ENCODE results near the gene ACADVL. TPM values are rescaled to one million over a fixed set of nuclear protein-coding genes. Genes with fewer than 3 reads are reported as not detected.
A peak's percentile ranks its signal among the peaks of the same experiment; 100 is the strongest.

ACADVL gene
- total RNA-seq, 1 experiment from 2014 or later = 283 TPM

GRCh38 chr17:7177954-7178477 lies 41.7 kb upstream of the ACADVL start:
- H3K79me2 ChIP-seq (ENCODE audit: insufficient read depth, low read length) = no peaks in the 10 kb centered on the region
- no peak overlapping the region for H2AK5ac ChIP-seq (ENCODE audit: insufficient read length, low read length)
- no peak overlapping the region for H3K56ac ChIP-seq (ENCODE audit: insufficient read length, low read depth, low read length)
- H3K27ac ChIP-seq (ENCODE audit: insufficient read length, low read depth, low read length) = no peak overlapping the region
- no peak overlapping the region for H2BK5ac ChIP-seq (ENCODE audit: insufficient read length, low read length)
- H3K23ac ChIP-seq (ENCODE audit: insufficient read length, low read depth, low read length) = no peak overlapping the region
- no peak overlapping the region for H4K5ac ChIP-seq (ENCODE audit: insufficient read length, low read depth, low read length)
- no peak for TF ChIP-seq CTCF (conservative IDR thresholded peaks at IDR 0.05)
- H3K18ac ChIP-seq (ENCODE audit: insufficient read length, low read depth, low read length) = peak overlapping the region; percentile 13
- no peaks in the 10 kb centered on the region for H4K20me1 ChIP-seq (ENCODE audit: control insufficient read depth, insufficient read depth, insufficient read length)
- peaks cover 16% of the 10 kb centered on the region for H3K23me2 ChIP-seq (ENCODE audit: insufficient read length, low read depth, low read length, poor library complexity, severe bottlenecking)
- no CpG with 5 or more reads among the region's 18 CpGs for WGBS (ENCODE audit: extremely low coverage, insufficient read length, low lambda C conversion rate)
- H3T11ph ChIP-seq (ENCODE audit: low read length) = no peak overlapping the region
- Mint-ChIP-seq H3K36me3 (ENCODE audit: insufficient read depth in 1 of 3, low read depth in 3 of 3) (no peaks in the 10 kb centered on the region), H3K4me3 (no peak overlapping the region), H3K9me3 (no peaks in the 10 kb centered on the region), H3K27ac (peak overlapping the region in 1 of 3 experiments; percentile 85; a peak in 2 of 7 replicates), H3K27me3 (ENCODE audit: low read depth) (peaks cover 28% of the 10 kb centered on the region), H3K4me1 (peaks cover 5 to 10% of the 10 kb centered on the region in 2 experiments; a peak in 3 of 4 replicates)
- H3K27me3 ChIP-seq (ENCODE audit: insufficient read depth, low read length) = peaks cover 5% of the 10 kb centered on the region; the same call in 1 of the 2 replicates
- no peak overlapping the region for H3K4ac ChIP-seq (ENCODE audit: low read depth, low read length)
- no peaks in the 10 kb centered on the region for H3K9me3 ChIP-seq (ENCODE audit: control insufficient read depth, low read depth, low read length)
- H3K79me1 ChIP-seq (ENCODE audit: insufficient read depth, low read depth, low read length, poor library complexity, severe bottlenecking) = no peaks in the 10 kb centered on the region
- H3K14ac ChIP-seq (ENCODE audit: insufficient read depth, low read length) = no peak overlapping the region
- peak overlapping the region; percentile 39 for H3K9ac ChIP-seq (ENCODE audit: extremely low read depth, insufficient read length, low read length)
- peak; percentile 78 for DNase-seq
- no peak overlapping the region for H2BK20ac ChIP-seq (ENCODE audit: low read depth, low read length, poor library complexity, severe bottlenecking)
- H3K4me2 ChIP-seq (ENCODE audit: insufficient read depth, insufficient read length, low read length) = peak overlapping the region; percentile 91
- H2BK12ac ChIP-seq (ENCODE audit: insufficient read length, low read depth, low read length) = no peak overlapping the region
- H4K8ac ChIP-seq (replicated peaks; ENCODE audit: insufficient read length, low read depth, low read length) = no peak overlapping the region
- H2BK120ac ChIP-seq (ENCODE audit: low read depth, low read length, poor library complexity, severe bottlenecking) = no peak overlapping the region
- H2BK15ac ChIP-seq (ENCODE audit: low read depth, low read length) = no peak overlapping the region
- no peak overlapping the region for H2AFZ ChIP-seq (ENCODE audit: low read length)
- H4K91ac ChIP-seq (ENCODE audit: insufficient read length, low read depth, low read length) = no peak overlapping the region
- no peaks in the 10 kb centered on the region; the same call in 1 of the 2 replicates for H3K4me1 ChIP-seq (ENCODE audit: insufficient read depth, low read length)
